ENCODE measurements around the gene USP2. TPM values are rescaled to one million over a fixed set of nuclear protein-coding genes. Genes with fewer than 3 reads are reported as not detected.
A peak's percentile ranks its signal among the peaks of the same experiment; 100 is the strongest.
"Not testable (repeated sequence)": the region's sequence is repeated elsewhere in the genome, so short reads cannot be mapped to it uniquely, and the experiment has no call there.

Gene USP2
- polyA plus RNA-seq, 1 donor, result 4.2 TPM

DNA sequence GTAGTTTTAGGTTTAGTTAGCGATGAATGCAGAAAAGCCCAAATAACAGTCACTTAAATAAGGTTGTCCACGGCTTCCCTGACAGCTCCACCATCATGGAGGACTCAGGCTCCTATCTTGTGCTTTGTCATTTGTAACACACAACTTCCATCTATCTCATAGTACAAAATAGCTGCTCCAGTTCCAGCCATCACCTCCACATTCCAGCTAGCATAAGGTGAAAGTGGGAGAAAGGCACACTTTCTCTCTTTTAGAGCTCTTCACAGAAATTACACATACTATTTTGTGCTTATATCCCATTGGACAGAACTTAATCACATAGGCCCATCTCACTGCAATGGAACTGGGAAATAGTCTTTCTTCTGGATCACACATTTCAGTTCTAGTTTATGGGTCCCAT is 32.8 kb upstream of the USP2 start:
- H3K27ac ChIP-seq (ENCODE audit: low read length), result no peak overlapping the region
- 100% methylated on average over 2 of the region's 2 CpGs for WGBS (ENCODE audit: insufficient coverage, low lambda C conversion rate)
- H3K4me1 ChIP-seq (ENCODE audit: control insufficient read depth, insufficient read depth, low read length), result no peaks in the 10 kb centered on the region

DNA sequence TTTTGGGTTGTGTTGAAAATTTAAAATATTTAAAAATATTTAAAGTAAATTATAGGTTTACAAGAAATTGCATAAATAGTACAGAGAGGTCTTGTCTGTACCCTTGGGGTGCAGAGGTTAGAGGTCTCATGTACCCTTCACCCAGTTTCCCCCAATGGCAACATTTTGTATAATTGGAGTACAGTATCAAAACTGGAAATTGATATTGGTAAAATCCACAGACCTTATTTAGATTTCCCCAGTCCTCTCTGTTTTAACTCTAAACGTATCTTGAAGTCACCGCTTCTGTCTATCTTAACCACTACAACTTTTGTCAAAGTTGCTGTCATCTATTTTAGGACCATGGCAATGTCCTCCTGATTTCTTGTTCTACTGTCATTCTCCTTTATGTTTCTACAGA is 30.6 kb upstream of the USP2 start:
- no CpG with 5 or more reads among the region's 2 CpGs for WGBS (ENCODE audit: insufficient coverage, low lambda C conversion rate)
- DNase-seq, result no peak
- Histone ChIP-seq H3K4me3 (ENCODE audit: low read length) (no peak overlapping the region), H3K36me3 (ENCODE audit: control insufficient read depth, insufficient read depth, low read length) (no peaks in the 10 kb centered on the region), H3K27me3 (ENCODE audit: control insufficient read depth, insufficient read depth, low read length) (no peaks in the 10 kb centered on the region), H3K27ac (ENCODE audit: low read length) (no peak overlapping the region), H3K9me3 (ENCODE audit: control insufficient read depth, low read depth, low read length) (no peaks in the 10 kb centered on the region), H3K4me1 (ENCODE audit: control insufficient read depth, insufficient read depth, low read length) (no peaks in the 10 kb centered on the region)

More for the DNA sequence above, 32.8 kb upstream of the USP2 start:
- Histone ChIP-seq H3K9me3 (ENCODE audit: control insufficient read depth, low read depth, low read length) (no peaks in the 10 kb centered on the region), H3K36me3 (ENCODE audit: control insufficient read depth, insufficient read depth, low read length) (peaks cover 3% of the 10 kb centered on the region), H3K27me3 (ENCODE audit: control insufficient read depth, insufficient read depth, low read length) (no peaks in the 10 kb centered on the region), H3K4me3 (ENCODE audit: low read length) (no peak overlapping the region)
- no peak for DNase-seq

DNA sequence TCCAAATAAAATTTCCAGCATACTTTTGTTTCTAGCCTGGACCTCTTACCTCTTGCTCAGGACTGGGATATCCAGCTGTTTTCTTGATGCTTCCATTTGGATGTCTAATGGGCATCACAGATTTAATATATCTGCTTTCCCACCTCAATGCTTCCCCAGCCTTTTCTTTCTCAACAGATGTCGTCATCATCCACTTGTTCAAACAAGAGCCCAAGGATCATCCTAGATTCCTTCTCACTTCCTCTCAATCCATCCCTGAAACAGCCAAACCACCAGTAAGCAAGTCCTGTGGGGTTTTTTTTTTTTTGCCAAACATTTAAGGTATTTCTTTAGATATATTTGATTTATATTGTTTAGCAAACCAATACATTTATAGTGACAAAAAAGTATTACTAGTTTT is 29.0 kb upstream of the USP2 start:
- no peaks in the 10 kb centered on the region for H3K36me3 ChIP-seq (ENCODE audit: control insufficient read depth, insufficient read depth, low read length)
- 57% methylated on average over 1 of the region's 1 CpG for WGBS (ENCODE audit: insufficient coverage, low lambda C conversion rate)

DNA sequence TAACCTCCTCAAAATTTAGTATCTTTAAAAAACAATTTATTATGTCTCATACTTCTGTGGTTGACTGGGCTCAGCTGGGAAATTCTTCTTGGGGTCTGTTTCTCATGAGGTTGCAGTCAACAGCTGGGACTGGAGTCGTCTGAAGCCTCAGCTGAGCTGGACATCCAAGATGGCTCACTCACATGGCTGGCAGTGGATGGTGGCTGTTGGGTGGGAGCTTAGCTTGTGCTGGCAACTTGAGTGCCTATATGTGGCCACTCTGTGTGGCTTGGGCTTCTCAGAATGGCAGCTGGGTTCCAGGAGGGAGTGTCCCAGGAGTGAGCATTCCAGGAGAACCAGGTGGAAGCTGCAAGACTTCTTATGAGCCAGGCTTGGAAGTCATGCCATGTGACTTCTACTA is 28.2 kb upstream of the USP2 start:
- H3K27ac ChIP-seq (ENCODE audit: low read length), result no peak overlapping the region
- WGBS (ENCODE audit: insufficient coverage, low lambda C conversion rate), result no CpG with 5 or more reads among the region's 1 CpG
- H3K9me3 ChIP-seq (ENCODE audit: control insufficient read depth, low read depth, low read length), result no peaks in the 10 kb centered on the region
- H3K4me1 ChIP-seq (ENCODE audit: control insufficient read depth, insufficient read depth, low read length), result peaks cover under 1% of the 10 kb centered on the region
- no peaks in the 10 kb centered on the region for H3K36me3 ChIP-seq (ENCODE audit: control insufficient read depth, insufficient read depth, low read length)
- no peak overlapping the region for H3K4me3 ChIP-seq (ENCODE audit: low read length)
- DNase-seq, result no peak
- H3K27me3 ChIP-seq (ENCODE audit: control insufficient read depth, insufficient read depth, low read length), result no peaks in the 10 kb centered on the region

More for the DNA sequence above, 29.0 kb upstream of the USP2 start:
- DNase-seq, result no peak
- no peak overlapping the region for H3K4me3 ChIP-seq (ENCODE audit: low read length)
- H3K27ac ChIP-seq (ENCODE audit: low read length), result no peak overlapping the region
- H3K4me1 ChIP-seq (ENCODE audit: control insufficient read depth, insufficient read depth, low read length), result no peaks in the 10 kb centered on the region
- no peaks in the 10 kb centered on the region for H3K27me3 ChIP-seq (ENCODE audit: control insufficient read depth, insufficient read depth, low read length)
- no peaks in the 10 kb centered on the region for H3K9me3 ChIP-seq (ENCODE audit: control insufficient read depth, low read depth, low read length)

DNA sequence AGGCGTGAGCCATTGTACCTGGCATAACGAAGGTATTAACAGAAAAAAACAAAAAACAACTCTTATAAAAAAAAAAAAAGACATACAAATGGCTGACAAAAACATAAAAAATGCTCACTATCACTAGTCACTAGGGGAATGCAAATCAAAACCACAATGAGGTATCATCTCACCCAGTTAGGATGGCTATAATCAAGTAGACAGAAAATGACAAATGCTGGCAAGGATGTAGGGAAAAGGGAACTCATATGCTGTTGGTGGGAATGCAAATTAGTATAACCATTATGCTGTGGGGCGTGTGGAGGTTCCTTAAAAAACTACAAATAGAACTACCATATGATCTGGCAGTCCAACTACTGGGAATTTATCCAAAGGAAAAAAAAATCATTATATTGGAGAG is 24.5 kb upstream of the USP2 start:
- no peak overlapping the region for H3K4me3 ChIP-seq (ENCODE audit: low read length)
- peaks cover 16% of the 10 kb centered on the region for H3K4me1 ChIP-seq (ENCODE audit: control insufficient read depth, insufficient read depth, low read length)
- H3K9me3 ChIP-seq (ENCODE audit: control insufficient read depth, low read depth, low read length), result peaks cover 2% of the 10 kb centered on the region
- H3K36me3 ChIP-seq (ENCODE audit: control insufficient read depth, insufficient read depth, low read length), result no peaks in the 10 kb centered on the region
- no peaks in the 10 kb centered on the region for H3K27me3 ChIP-seq (ENCODE audit: control insufficient read depth, insufficient read depth, low read length)
- 100% methylated on average over 1 of the region's 3 CpGs for WGBS (ENCODE audit: insufficient coverage, low lambda C conversion rate)
- DNase-seq, result no peak
- H3K27ac ChIP-seq (ENCODE audit: low read length), result no peak overlapping the region

DNA sequence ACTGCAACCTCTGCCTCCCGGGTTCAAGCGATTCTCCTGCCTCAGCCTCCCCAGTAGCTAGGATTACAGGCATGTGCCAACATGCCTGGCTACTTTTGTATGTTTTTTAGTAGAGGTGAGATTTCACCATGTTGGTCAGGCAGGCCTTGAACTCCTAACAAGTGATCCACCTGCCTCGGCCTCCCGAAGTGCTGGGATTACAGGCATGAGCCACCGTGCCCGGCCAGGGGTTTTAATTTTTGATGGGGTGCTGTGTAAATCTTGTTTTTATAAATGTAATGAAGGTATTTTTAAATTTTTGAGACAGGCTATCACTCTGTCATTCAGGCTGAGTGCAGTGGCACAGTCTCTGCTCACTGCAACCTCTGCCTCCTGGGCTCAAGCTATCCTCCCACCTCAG is 24.0 kb upstream of the USP2 start:
- H3K9me3 ChIP-seq (ENCODE audit: control insufficient read depth, low read depth, low read length); H3K27ac ChIP-seq (ENCODE audit: low read length); DNase-seq; H3K4me3 ChIP-seq (ENCODE audit: low read length); H3K27me3 ChIP-seq (ENCODE audit: control insufficient read depth, insufficient read depth, low read length); H3K36me3 ChIP-seq (ENCODE audit: control insufficient read depth, insufficient read depth, low read length): not testable (repeated sequence)
- WGBS (ENCODE audit: insufficient coverage, low lambda C conversion rate), result no CpG with 5 or more reads among the region's 6 CpGs
- peaks cover 16% of the 10 kb centered on the region for H3K4me1 ChIP-seq (ENCODE audit: control insufficient read depth, insufficient read depth, low read length)

DNA sequence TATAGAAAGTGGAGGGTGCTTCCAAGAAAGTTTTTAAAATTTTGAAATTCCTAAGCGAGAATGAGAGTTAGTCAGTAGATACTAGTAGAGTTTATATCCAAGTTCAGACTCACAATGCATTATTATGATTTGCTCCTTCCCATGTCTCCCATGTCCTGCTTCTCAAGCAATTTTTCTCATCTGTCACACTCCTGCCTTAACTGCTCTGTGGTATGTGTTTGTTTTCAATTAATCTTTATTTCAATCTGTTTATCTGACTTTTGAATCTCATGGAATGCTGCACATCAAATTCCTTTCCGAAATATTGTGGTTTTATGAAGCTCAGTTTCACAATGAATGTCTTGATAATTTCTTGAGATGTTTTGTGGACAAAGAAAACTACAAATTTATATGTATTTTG is 23.4 kb upstream of the USP2 start:
- no peak for DNase-seq
- no peak overlapping the region for H3K4me3 ChIP-seq (ENCODE audit: low read length)
- H3K36me3 ChIP-seq (ENCODE audit: control insufficient read depth, insufficient read depth, low read length), result no peaks in the 10 kb centered on the region
- WGBS (ENCODE audit: insufficient coverage, low lambda C conversion rate), result 78% methylated on average over 1 of the region's 2 CpGs
- H3K27me3 ChIP-seq (ENCODE audit: control insufficient read depth, insufficient read depth, low read length), result no peaks in the 10 kb centered on the region
- H3K9me3 ChIP-seq (ENCODE audit: control insufficient read depth, low read depth, low read length), result peaks cover 8% of the 10 kb centered on the region
- H3K4me1 ChIP-seq (ENCODE audit: control insufficient read depth, insufficient read depth, low read length), result peaks cover 16% of the 10 kb centered on the region
- no peak overlapping the region for H3K27ac ChIP-seq (ENCODE audit: low read length)

DNA sequence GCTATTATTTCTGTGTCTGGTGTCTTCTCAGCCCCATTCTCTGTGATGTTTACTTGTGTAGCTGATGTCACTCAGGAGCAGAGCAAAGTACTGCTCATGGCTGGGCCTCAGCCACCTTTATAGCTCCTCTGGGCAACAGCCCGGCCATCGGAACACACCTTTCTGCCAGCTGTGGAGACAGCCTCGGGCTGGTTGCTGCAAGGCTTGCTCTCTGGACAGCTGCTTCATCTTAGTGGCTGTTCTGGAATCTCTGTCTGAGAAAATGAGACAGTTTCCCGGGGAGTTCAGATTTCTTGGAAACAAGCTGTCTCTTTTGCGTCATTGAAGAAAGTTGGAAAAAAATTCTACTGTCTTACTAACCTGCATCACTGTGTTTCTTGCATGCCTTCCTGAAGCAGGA is 21.5 kb upstream of the USP2 start:
- Histone ChIP-seq H3K4me1 (ENCODE audit: control insufficient read depth, insufficient read depth, low read length) (peaks cover 16% of the 10 kb centered on the region), H3K27ac (ENCODE audit: low read length) (peak overlapping the region; percentile 34), H3K4me3 (ENCODE audit: low read length) (no peak overlapping the region), H3K36me3 (ENCODE audit: control insufficient read depth, insufficient read depth, low read length) (no peaks in the 10 kb centered on the region), H3K9me3 (ENCODE audit: control insufficient read depth, low read depth, low read length) (peaks cover 10% of the 10 kb centered on the region), H3K27me3 (ENCODE audit: control insufficient read depth, insufficient read depth, low read length) (no peaks in the 10 kb centered on the region)
- WGBS (ENCODE audit: insufficient coverage, low lambda C conversion rate), result 80% methylated on average over 1 of the region's 5 CpGs
- peak; percentile 60 to 77 for DNase-seq

DNA sequence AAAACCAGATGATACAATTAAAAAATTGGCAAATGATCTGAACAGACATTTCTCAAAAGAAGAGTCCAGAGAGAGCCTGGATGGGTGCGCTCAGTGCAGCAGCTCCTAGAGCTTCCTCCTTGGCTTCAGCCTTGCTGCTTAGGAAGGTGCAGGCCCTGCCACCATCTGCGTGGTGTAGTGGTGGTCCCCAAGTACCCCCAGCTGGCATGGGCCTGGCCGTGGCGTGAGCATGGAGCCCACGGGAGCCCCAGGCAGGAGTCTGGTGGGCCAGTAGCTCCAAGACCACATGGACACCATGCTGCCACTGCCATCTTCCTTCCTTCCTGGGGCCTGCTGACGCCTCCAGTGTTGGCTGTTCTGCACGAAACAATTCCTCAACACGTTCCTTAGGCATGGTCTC is 21.0 kb upstream of the USP2 start:
- WGBS (ENCODE audit: insufficient coverage, low lambda C conversion rate), result 100% methylated on average over 1 of the region's 8 CpGs
- Histone ChIP-seq H3K36me3 (ENCODE audit: control insufficient read depth, insufficient read depth, low read length) (no peaks in the 10 kb centered on the region), H3K27ac (ENCODE audit: low read length) (no peak overlapping the region)

DNA sequence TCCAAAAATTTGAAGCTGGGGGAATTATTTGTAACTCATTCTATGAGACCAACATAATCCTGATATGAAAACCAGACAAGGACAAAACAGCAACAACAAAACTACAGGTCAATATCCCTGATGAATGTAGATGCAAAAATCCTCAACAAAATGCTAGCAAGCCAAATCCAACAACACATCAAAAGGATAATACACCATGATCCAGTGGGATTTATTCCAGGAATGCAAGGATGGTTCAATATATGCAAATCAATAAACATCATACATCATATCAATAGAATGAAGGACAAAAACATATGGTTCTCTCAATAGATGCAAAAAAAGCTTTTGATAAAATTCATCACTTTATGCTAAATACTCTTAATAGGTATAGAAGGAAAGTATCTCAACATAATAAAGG is 19.4 kb upstream of the USP2 start:
- Histone ChIP-seq H3K36me3 (ENCODE audit: control insufficient read depth, insufficient read depth, low read length) (no peaks in the 10 kb centered on the region), H3K4me3 (ENCODE audit: low read length) (no peak overlapping the region), H3K9me3 (ENCODE audit: control insufficient read depth, low read depth, low read length) (peaks cover 19% of the 10 kb centered on the region), H3K4me1 (ENCODE audit: control insufficient read depth, insufficient read depth, low read length) (peaks cover 16% of the 10 kb centered on the region), H3K27me3 (ENCODE audit: control insufficient read depth, insufficient read depth, low read length) (no peaks in the 10 kb centered on the region), H3K27ac (ENCODE audit: low read length) (no peak overlapping the region)
- no peak for DNase-seq

More for the DNA sequence above, 21.0 kb upstream of the USP2 start:
- H3K27me3 ChIP-seq (ENCODE audit: control insufficient read depth, insufficient read depth, low read length), result no peaks in the 10 kb centered on the region
- no peak for DNase-seq
- peaks cover 13% of the 10 kb centered on the region for H3K9me3 ChIP-seq (ENCODE audit: control insufficient read depth, low read depth, low read length)
- peaks cover 16% of the 10 kb centered on the region for H3K4me1 ChIP-seq (ENCODE audit: control insufficient read depth, insufficient read depth, low read length)
- H3K4me3 ChIP-seq (ENCODE audit: low read length), result no peak overlapping the region

DNA sequence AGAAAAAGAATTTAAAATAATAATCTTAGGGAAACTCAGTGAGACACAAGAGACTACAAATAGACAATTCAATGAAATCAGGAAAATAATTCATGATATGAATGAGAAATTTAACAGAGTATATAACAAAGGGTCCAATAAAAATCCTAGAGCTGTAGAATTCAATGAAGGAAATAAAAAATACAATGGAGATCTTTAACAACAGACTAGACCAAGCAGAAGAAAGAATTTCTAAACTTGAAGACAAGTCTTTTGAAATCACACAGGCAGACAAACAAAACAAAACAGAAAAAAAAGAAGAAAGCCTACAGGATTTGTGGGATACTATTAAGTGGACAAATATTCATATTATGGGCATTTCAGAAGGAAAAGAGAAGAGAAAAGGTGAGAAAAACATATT is 16.2 kb upstream of the USP2 start:
- Histone ChIP-seq H3K27me3 (ENCODE audit: control insufficient read depth, insufficient read depth, low read length) (peaks cover 4% of the 10 kb centered on the region), H3K4me3 (ENCODE audit: low read length) (no peak overlapping the region), H3K4me1 (ENCODE audit: control insufficient read depth, insufficient read depth, low read length) (peaks cover 3% of the 10 kb centered on the region), H3K9me3 (ENCODE audit: control insufficient read depth, low read depth, low read length) (peaks cover 19% of the 10 kb centered on the region), H3K36me3 (ENCODE audit: control insufficient read depth, insufficient read depth, low read length) (no peaks in the 10 kb centered on the region), H3K27ac (ENCODE audit: low read length) (no peak overlapping the region)
- DNase-seq, result no peak

Data from large intestine (tissue), 3 donors.